Measurements from ENCODE around the gene RHBG. TPM values are rescaled to one million over a fixed set of nuclear protein-coding genes. Genes with fewer than 3 reads are reported as not detected.
A peak's percentile ranks its signal among the peaks of the same experiment; 100 is the strongest.

RHBG gene
- total RNA-seq, 1 donor from 2014 or later: not detected

- Mint-ChIP-seq H3K27ac (peak overlapping the region; percentile 19), H3K36me3 (ENCODE audit: low read depth) (peaks cover 2% of the 10 kb centered on the region)
Measured at GRCh38 chr1:156420205-156421061, 51.4 kb downstream of the RHBG start.

GRCh38 chr1:156421062-156421938 is 52.3 kb downstream of the RHBG start:
- intact Hi-C loops (cut with micrococcal nuclease): loop anchor here (1.0 kb wide), 2 partner anchors 12 to 17 kb away; no protein-coding TSS in a partner anchor
- Mint-ChIP-seq H3K27ac (no peak overlapping the region), H3K36me3 (ENCODE audit: low read depth) (peaks cover 2% of the 10 kb centered on the region), H3K9me3 (no peaks in the 10 kb centered on the region), H3K4me3 (peak overlapping the region; percentile 84), H3K27me3 (ENCODE audit: insufficient read depth) (peaks cover 89% of the 10 kb centered on the region), H3K4me1 (ENCODE audit: low read depth) (peaks cover 11% of the 10 kb centered on the region)
- peak; percentile 53 for DNase-seq (ENCODE audit: low spot score)

More at GRCh38 chr1:156420205-156421061, 51.4 kb downstream of the RHBG start:
- Mint-ChIP-seq H3K27me3 (ENCODE audit: insufficient read depth) (peaks cover 90% of the 10 kb centered on the region), H3K4me1 (ENCODE audit: low read depth) (peaks cover 11% of the 10 kb centered on the region), H3K9me3 (no peaks in the 10 kb centered on the region), H3K4me3 (peak overlapping the region; percentile 84)
- peak; percentile 31 for DNase-seq (ENCODE audit: low spot score)
- intact Hi-C loops (cut with micrococcal nuclease): loop anchor here (1.0 kb wide), 2 partner anchors 13 to 18 kb away; no protein-coding TSS in a partner anchor

GRCh38 chr1:156421939-156422601 is 53.1 kb downstream of the RHBG start:
- no peaks in the 10 kb centered on the region for H3K9me3 Mint-ChIP-seq
- intact Hi-C loops (cut with micrococcal nuclease): loop anchor here (1.0 kb wide), 2 partner anchors 11 to 16 kb away; no protein-coding TSS in a partner anchor
- peaks cover 92% of the 10 kb centered on the region for H3K27me3 Mint-ChIP-seq (ENCODE audit: insufficient read depth)
- H3K27ac Mint-ChIP-seq: peak overlapping the region; percentile 24
- peak overlapping the region; percentile 78 for H3K4me3 Mint-ChIP-seq
- no peak for DNase-seq (ENCODE audit: low spot score)
- H3K36me3 Mint-ChIP-seq (ENCODE audit: low read depth): peaks cover 2% of the 10 kb centered on the region
- H3K4me1 Mint-ChIP-seq (ENCODE audit: low read depth): peaks cover 11% of the 10 kb centered on the region

- Mint-ChIP-seq H3K27ac (no peak overlapping the region), H3K36me3 (ENCODE audit: low read depth) (peaks cover 2% of the 10 kb centered on the region), H3K9me3 (no peaks in the 10 kb centered on the region), H3K27me3 (ENCODE audit: insufficient read depth) (peaks cover 92% of the 10 kb centered on the region), H3K4me1 (ENCODE audit: low read depth) (peaks cover 11% of the 10 kb centered on the region), H3K4me3 (no peak overlapping the region)
- DNase-seq (ENCODE audit: low spot score): no peak
- intact Hi-C loops (cut with micrococcal nuclease): no loop called here
Measured at GRCh38 chr1:156422602-156423091, 53.6 kb downstream of the RHBG start.

- DNase-seq (ENCODE audit: low spot score): no peak
- peaks cover 11% of the 10 kb centered on the region for H3K4me1 Mint-ChIP-seq (ENCODE audit: low read depth)
- H3K9me3 Mint-ChIP-seq: no peaks in the 10 kb centered on the region
- peaks cover 91% of the 10 kb centered on the region for H3K27me3 Mint-ChIP-seq (ENCODE audit: insufficient read depth)
- H3K27ac Mint-ChIP-seq: no peak overlapping the region
- H3K4me3 Mint-ChIP-seq: no peak overlapping the region
- intact Hi-C loops (cut with micrococcal nuclease): no loop called here
- peaks cover 2% of the 10 kb centered on the region for H3K36me3 Mint-ChIP-seq (ENCODE audit: low read depth)
Measured at GRCh38 chr1:156423422-156424352, 54.7 kb downstream of the RHBG start.

GRCh38 chr1:156424806-156425432 is 55.9 kb downstream of the RHBG start:
- H3K27ac Mint-ChIP-seq: no peak overlapping the region
- H3K4me3 Mint-ChIP-seq: no peak overlapping the region
- H3K4me1 Mint-ChIP-seq (ENCODE audit: low read depth): peaks cover 11% of the 10 kb centered on the region
- DNase-seq (ENCODE audit: low spot score): no peak
- H3K27me3 Mint-ChIP-seq (ENCODE audit: insufficient read depth): peaks cover 91% of the 10 kb centered on the region
- intact Hi-C loops (cut with micrococcal nuclease): no loop called here
- H3K9me3 Mint-ChIP-seq: no peaks in the 10 kb centered on the region
- peaks cover 2% of the 10 kb centered on the region for H3K36me3 Mint-ChIP-seq (ENCODE audit: low read depth)

- no peak for DNase-seq (ENCODE audit: low spot score)
- peaks cover 5% of the 10 kb centered on the region for H3K4me1 Mint-ChIP-seq (ENCODE audit: low read depth)
- intact Hi-C loops (cut with micrococcal nuclease): no loop called here
- H3K4me3 Mint-ChIP-seq: no peak overlapping the region
- H3K9me3 Mint-ChIP-seq: no peaks in the 10 kb centered on the region
- H3K36me3 Mint-ChIP-seq (ENCODE audit: low read depth): no peaks in the 10 kb centered on the region
- H3K27ac Mint-ChIP-seq: no peak overlapping the region
- H3K27me3 Mint-ChIP-seq (ENCODE audit: insufficient read depth): peaks cover 90% of the 10 kb centered on the region
Measured at GRCh38 chr1:156425943-156426342, 56.9 kb downstream of the RHBG start.

- no peaks in the 10 kb centered on the region for H3K9me3 Mint-ChIP-seq
- no peak overlapping the region for H3K4me3 Mint-ChIP-seq
Measured at GRCh38 chr1:156427957-156428356, 58.9 kb downstream of the RHBG start.

GRCh38 chr1:156428746-156429288 is 59.8 kb downstream of the RHBG start:
- intact Hi-C loops (cut with micrococcal nuclease): no loop called here
- Mint-ChIP-seq H3K9me3 (no peaks in the 10 kb centered on the region), H3K36me3 (ENCODE audit: low read depth) (no peaks in the 10 kb centered on the region), H3K4me3 (no peak overlapping the region), H3K27me3 (ENCODE audit: insufficient read depth) (peaks cover 93% of the 10 kb centered on the region), H3K4me1 (ENCODE audit: low read depth) (peaks cover 12% of the 10 kb centered on the region), H3K27ac (no peak overlapping the region)
- DNase-seq (ENCODE audit: low spot score): no peak

More at GRCh38 chr1:156427957-156428356, 58.9 kb downstream of the RHBG start:
- H3K27ac Mint-ChIP-seq: no peak overlapping the region
- H3K27me3 Mint-ChIP-seq (ENCODE audit: insufficient read depth): peaks cover 93% of the 10 kb centered on the region
- intact Hi-C loops (cut with micrococcal nuclease): no loop called here
- no peaks in the 10 kb centered on the region for H3K36me3 Mint-ChIP-seq (ENCODE audit: low read depth)
- peaks cover 3% of the 10 kb centered on the region for H3K4me1 Mint-ChIP-seq (ENCODE audit: low read depth)
- no peak for DNase-seq (ENCODE audit: low spot score)

- DNase-seq (ENCODE audit: low spot score): no peak
Measured at GRCh38 chr1:156429313-156430060, 60.5 kb downstream of the RHBG start.

More at GRCh38 chr1:156429313-156430060, 60.5 kb downstream of the RHBG start:
- peaks cover 93% of the 10 kb centered on the region for H3K27me3 Mint-ChIP-seq (ENCODE audit: insufficient read depth)
- no peaks in the 10 kb centered on the region for H3K9me3 Mint-ChIP-seq
- intact Hi-C loops (cut with micrococcal nuclease): no loop called here
- H3K4me3 Mint-ChIP-seq: no peak overlapping the region
- H3K4me1 Mint-ChIP-seq (ENCODE audit: low read depth): peaks cover 13% of the 10 kb centered on the region
- no peaks in the 10 kb centered on the region for H3K36me3 Mint-ChIP-seq (ENCODE audit: low read depth)
- no peak overlapping the region for H3K27ac Mint-ChIP-seq
